Stimulated activated CD4-positive, alpha-beta T cell treated with anti-CD3 and anti-CD28 coated beads, Interleukin-15, amount 100 ng/mL, for 48 hours (primary cell): ENCODE data around the gene MORN5.

ENCODE experiments used
- DNase-seq, 2 donors: peaks; one replicate each; pipeline ENCODE4 v3.0.0-alpha.2; 2020; ENCODE audit warnings: low read depth in 2 of 2

The MORN5 gene

DNA sequence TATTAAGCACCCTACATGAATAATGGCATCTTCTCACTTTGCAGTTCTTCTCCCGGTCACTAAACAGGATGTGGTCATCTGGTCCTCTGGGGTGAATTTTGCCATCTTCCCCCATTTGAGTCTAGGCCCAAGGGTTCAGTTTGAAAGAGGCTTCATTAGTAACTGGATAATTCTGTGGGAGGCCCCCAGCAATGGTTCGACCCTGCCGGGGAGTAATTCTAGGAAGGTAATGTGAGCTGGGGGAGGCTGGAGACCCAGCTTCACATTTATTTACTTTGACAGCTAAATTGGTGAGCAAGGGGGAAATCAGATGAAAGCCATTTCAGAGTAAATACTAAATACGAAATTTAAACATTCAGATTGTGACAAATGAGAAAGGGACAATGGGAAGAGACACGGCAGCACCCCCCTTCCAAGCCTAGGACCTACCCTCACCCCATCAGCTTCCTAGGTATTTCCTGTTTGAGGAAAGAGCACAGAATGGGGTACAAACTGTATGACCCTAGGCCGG, 73.1 kb downstream of the MORN5 start:
- DNase-seq: no peak

DNA sequence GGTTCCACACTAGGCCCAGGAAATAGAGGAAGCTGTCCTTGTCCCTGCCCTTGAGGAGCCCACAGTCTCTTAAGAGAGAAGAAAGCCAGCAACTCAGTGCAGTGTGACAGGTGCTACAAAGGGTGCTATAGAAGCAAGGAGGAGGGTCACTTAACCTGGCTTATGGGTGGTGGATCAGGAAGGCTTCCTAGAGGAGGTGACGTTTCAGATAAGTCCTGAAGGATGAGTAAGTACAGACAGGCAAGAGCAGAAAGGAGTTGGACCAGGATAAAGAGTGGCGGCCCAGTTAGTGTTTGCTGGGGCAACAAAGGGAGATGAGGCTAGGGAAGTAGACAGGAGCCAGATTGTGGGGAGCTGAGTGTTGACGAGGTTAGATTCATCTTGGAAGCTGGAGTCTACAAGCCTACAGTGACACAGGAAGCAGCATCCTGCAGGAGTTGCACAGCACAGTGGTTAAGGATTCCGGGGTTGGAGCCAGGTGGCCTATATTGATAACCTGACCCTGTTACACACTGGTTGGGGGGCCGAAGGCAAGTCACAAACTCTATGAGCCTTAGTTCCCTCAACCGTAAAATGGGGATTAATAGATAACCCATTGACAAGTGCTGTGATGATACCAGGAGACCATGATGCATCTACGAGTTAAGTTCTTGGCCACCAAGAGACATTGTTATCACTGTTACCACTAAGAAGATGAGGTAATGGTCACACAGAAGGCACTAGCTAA, 74.5 kb downstream of the MORN5 start:
- no peak for DNase-seq

DNA sequence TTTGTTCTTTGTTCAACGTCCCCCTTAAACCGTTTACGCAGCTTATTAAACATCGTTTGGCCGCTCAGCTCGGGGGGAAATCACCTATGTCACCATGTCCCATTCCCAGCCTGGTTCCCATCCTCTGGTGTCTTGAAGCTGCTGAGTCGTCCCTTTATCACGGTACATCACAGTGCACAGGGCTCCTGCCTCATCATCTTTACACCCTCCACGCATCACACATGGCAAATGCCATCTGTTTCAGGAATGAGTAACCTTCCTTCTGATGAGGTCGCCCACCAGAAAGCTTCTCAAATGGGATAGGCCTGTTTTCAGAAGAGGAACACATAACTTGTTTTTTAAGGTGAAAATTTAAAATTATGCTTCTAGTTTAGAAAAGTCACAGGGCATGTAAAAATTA, 77.0 kb downstream of the MORN5 start:
- DNase-seq: no peak

DNA sequence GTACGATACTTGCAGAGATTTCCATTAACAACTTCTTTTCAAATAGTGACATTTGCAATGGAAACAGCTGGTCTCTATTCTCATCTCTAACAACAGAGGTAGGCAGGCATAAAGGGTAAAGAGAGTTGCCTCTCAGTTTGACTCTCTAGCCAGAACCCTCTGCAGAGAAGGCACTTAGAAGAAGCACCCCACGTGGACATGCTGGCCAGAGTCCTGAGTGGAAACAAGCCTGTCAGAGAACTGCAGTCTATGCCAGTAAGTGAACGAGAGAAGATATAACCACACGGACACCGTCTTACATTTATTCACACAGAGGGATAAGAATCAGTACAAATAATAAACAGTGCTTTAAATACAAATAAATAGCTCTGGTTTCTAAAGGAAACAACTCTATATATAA, 80.0 kb downstream of the MORN5 start:
- no peak for DNase-seq

DNA sequence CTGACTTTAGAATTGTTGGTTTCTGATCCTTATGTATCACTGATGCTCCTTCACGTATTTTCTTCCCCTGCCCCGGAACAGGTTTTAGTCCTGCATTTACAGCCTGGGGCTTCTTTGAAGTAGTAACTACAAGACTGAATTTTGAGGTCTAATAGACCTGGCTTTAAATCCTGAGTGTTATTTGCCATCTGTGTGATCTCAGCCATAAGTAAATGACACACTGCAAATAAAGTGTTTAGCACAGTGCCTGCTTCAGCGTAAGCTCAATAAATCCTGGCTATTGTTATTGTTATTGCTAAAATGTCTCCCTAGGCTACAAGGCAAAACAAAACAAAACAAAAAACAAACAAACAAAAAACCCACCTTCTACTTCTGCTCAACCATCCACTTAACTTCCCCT, 84.6 kb downstream of the MORN5 start:
- DNase-seq: no peak

DNA sequence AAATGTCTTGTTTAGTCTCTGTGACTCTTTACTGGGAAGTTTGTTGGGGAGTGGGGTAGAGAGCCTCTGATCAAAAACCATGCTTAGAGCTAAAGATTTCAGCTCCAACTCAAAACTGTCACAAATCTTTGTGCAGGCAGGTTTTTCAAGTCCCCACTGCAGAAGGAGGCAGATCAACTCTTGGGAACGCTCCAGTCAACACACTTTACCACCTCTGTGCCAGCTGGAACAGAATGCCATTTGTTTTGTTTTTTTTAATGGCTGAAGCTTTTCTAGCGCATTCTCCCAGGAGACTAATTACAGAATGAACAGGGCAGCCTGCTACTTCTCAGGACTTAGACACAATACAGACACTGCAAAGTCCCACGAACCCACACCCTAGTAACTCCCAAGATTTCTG, 87.0 kb downstream of the MORN5 start:
- no peak for DNase-seq

DNA sequence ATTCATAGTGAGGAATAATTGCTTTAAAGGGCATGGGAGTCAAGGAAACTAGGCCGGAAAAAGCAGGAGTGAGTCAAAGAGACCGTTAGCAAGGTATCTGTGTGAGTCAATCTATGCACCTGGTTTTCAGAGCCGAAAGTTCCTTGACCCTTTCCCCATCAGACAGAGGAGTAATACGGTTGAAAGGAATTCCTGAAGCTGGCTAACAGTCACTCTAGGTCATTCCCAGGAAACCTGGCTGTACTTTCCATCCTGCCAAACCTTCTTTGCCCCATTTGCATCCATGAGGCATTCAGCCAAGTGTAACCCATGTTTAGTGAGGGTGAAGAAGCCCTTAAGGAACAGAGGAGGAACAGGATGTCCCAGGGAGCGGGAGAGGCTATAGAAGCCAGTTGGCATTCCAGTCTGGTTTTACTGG, 88.7 kb downstream of the MORN5 start:
- DNase-seq: no peak
